Left ventricle myocardium inferior (tissue), 1 donor: ENCODE measurements around the gene CHST1. TPM values are rescaled to one million over a fixed set of nuclear protein-coding genes. Genes with fewer than 3 reads are reported as not detected.

Source experiments
- DNase-seq: peaks from one replicate; pipeline ENCODE4 v3.0.0-alpha.2; 2020
- H3K27ac ChIP-seq: fragments of 200-600 bp; replicated peaks from 2 replicates; pipeline ENCODE4 v1.8.0; 2021
- H3K27me3 ChIP-seq: fragments of 200-600 bp; 2 replicates; pipeline ENCODE4 v1.8.0; 2021; ENCODE audit warnings: low read depth
- H3K36me3 ChIP-seq: fragments of 200-600 bp; 2 replicates; pipeline ENCODE4 v1.8.0; 2021
- H3K4me1 ChIP-seq: fragments of 200-600 bp; 2 replicates; pipeline ENCODE4 v1.8.0; 2021
- H3K4me3 ChIP-seq: fragments of 200-600 bp; 2 replicates; pipeline ENCODE4 v1.8.0; 2021; ENCODE audit warnings: mild to moderate bottlenecking, moderate library complexity
- H3K9me3 ChIP-seq: fragments of 200-600 bp; replicated peaks from 2 replicates; pipeline ENCODE4 v1.8.0; 2021
- CTCF ChIP-seq: fragments of 200-600 bp; IDR thresholded peaks from 2 replicates; pipeline ENCODE4 v1.8.0; 2021; ENCODE audit warnings: antibody characterized with exemption, mild to moderate bottlenecking, borderline replicate concordance
- intact Hi-C: fragments of 100-400 bp; cut with micrococcal nuclease; formaldehyde crosslinking; loops from one replicate; pipeline ENCODE4 v1.11.0; 2022
- total RNA-seq: library from RNA; stranded (reverse); fragmentation: NEBNext Ultra II Directional; extraction: Animal tissue kit (Norgen Biotek cat#: 25700); gene quantifications from one replicate; pipeline ENCODE4 v1.2.1, GENCODE V29; 2021
- donor health status: DM: no; HTN: yes; CAD: no; lungs with severe emphysema.

Gene CHST1
- total RNA-seq, 1 donor from 2014 or later: 2.9 TPM

GRCh38 chr11:45610627-45611026 is 54.8 kb downstream of the CHST1 start:
- intact Hi-C loops: no loop called here
- H3K27ac ChIP-seq: no peak overlapping the region
- H3K36me3 ChIP-seq: no peaks in the 10 kb centered on the region
- no peak for DNase-seq
- H3K27me3 ChIP-seq: peaks cover 23% of the 10 kb centered on the region
- H3K9me3 ChIP-seq: no peaks in the 10 kb centered on the region
- peaks cover 17% of the 10 kb centered on the region for H3K4me1 ChIP-seq
- no peak overlapping the region for H3K4me3 ChIP-seq
- no peak for TF ChIP-seq CTCF

- Histone ChIP-seq H3K27me3 (peaks cover 24% of the 10 kb centered on the region), H3K9me3 (no peaks in the 10 kb centered on the region), H3K4me3 (no peak overlapping the region), H3K27ac (no peak overlapping the region), H3K36me3 (no peaks in the 10 kb centered on the region), H3K4me1 (peaks cover 24% of the 10 kb centered on the region)
- intact Hi-C loops: no loop called here
- no peak for TF ChIP-seq CTCF
- no peak for DNase-seq
These were observed 55.5 kb downstream of the CHST1 start for GRCh38 chr11:45609902-45610301.

GRCh38 chr11:45609337-45609736 is 56.1 kb downstream of the CHST1 start:
- intact Hi-C loops: no loop called here

GRCh38 chr11:45607995-45608394 is 57.4 kb downstream of the CHST1 start:
- TF ChIP-seq CTCF: no peak
- DNase-seq: peak; percentile 50
- Histone ChIP-seq H3K4me1 (peaks cover 42% of the 10 kb centered on the region), H3K36me3 (no peaks in the 10 kb centered on the region), H3K27me3 (peaks cover 41% of the 10 kb centered on the region), H3K4me3 (no peak overlapping the region), H3K27ac (no peak overlapping the region), H3K9me3 (no peaks in the 10 kb centered on the region)
- intact Hi-C loops: no loop called here

More at GRCh38 chr11:45609337-45609736, 56.1 kb downstream of the CHST1 start:
- no peaks in the 10 kb centered on the region for H3K9me3 ChIP-seq
- H3K27ac ChIP-seq: no peak overlapping the region
- no peak overlapping the region for H3K4me3 ChIP-seq
- peaks cover 30% of the 10 kb centered on the region for H3K27me3 ChIP-seq
- DNase-seq: no peak
- H3K36me3 ChIP-seq: no peaks in the 10 kb centered on the region
- peaks cover 30% of the 10 kb centered on the region for H3K4me1 ChIP-seq
- TF ChIP-seq CTCF: no peak

- intact Hi-C loops: no loop called here
- no peak for DNase-seq
- H3K4me1 ChIP-seq: peaks cover 44% of the 10 kb centered on the region
- no peak for TF ChIP-seq CTCF
- no peak overlapping the region for H3K4me3 ChIP-seq
- peaks cover 2% of the 10 kb centered on the region for H3K9me3 ChIP-seq
- peaks cover 42% of the 10 kb centered on the region for H3K27me3 ChIP-seq
- no peaks in the 10 kb centered on the region for H3K36me3 ChIP-seq
- no peak overlapping the region for H3K27ac ChIP-seq
These were observed 58.7 kb downstream of the CHST1 start for GRCh38 chr11:45606514-45607281.
